ENCODE data around the gene SERINC1. TPM values are rescaled to one million over a fixed set of nuclear protein-coding genes. Genes with fewer than 3 reads are reported as not detected.

SERINC1 gene
- total RNA-seq, 3 donors from 2014 or later = 198 to 375 (median 242) TPM

- Histone ChIP-seq H3K4me1 (no peaks in the 10 kb centered on the region), H3K27me3 (no peaks in the 10 kb centered on the region), H3K27ac (no peak overlapping the region), H3K9me3 (peaks cover 0 to under 1% of the 10 kb centered on the region in 2 donors), H3K4me3 (no peak overlapping the region), H3K36me3 (peaks cover 10% of the 10 kb centered on the region)
- no peak for TF ChIP-seq CTCF (IDR thresholded peaks at IDR 0.05)
- no peak for TF ChIP-seq POLR2A (IDR thresholded peaks at IDR 0.05)
- intact Hi-C loops (cut with DNase I; ENCODE audit: low total_unique reads) = no loop called here
- DNase-seq (ENCODE audit: low spot score in 2 of 2) = no peak
These were observed 38.8 kb downstream of the SERINC1 start for GRCh38 chr6:122432816-122433215.

- H3K36me3 ChIP-seq = peaks cover 10% of the 10 kb centered on the region
- no peaks in the 10 kb centered on the region for H3K4me1 ChIP-seq
- intact Hi-C loops (cut with DNase I; ENCODE audit: low total_unique reads) = no loop called here
- H3K27ac ChIP-seq = no peak overlapping the region
- H3K27me3 ChIP-seq = no peaks in the 10 kb centered on the region
- DNase-seq (ENCODE audit: low spot score in 2 of 2) = no peak
- no peaks in the 10 kb centered on the region for H3K9me3 ChIP-seq
- no peak overlapping the region for H3K4me3 ChIP-seq
- no peak for TF ChIP-seq POLR2AphosphoS5 (IDR thresholded peaks at IDR 0.05)
- no peak for TF ChIP-seq CTCF (IDR thresholded peaks at IDR 0.05)
- TF ChIP-seq POLR2A (IDR thresholded peaks at IDR 0.05) = no peak
These were observed 39.8 kb downstream of the SERINC1 start for GRCh38 chr6:122431780-122432179.

GRCh38 chr6:122429323-122429722, 42.3 kb downstream of the SERINC1 start:
- no peaks in the 10 kb centered on the region for H3K4me1 ChIP-seq
- DNase-seq (ENCODE audit: low spot score in 2 of 2) = no peak
- H3K27me3 ChIP-seq = no peaks in the 10 kb centered on the region
- TF ChIP-seq POLR2A (IDR thresholded peaks at IDR 0.05) (no peak), CTCF (IDR thresholded peaks at IDR 0.05) (no peak), POLR2AphosphoS5 (IDR thresholded peaks at IDR 0.05) (no peak)
- intact Hi-C loops (cut with DNase I; ENCODE audit: low total_unique reads) = no loop called here
- H3K4me3 ChIP-seq = no peak overlapping the region
- peaks cover 10% of the 10 kb centered on the region for H3K36me3 ChIP-seq
- no peaks in the 10 kb centered on the region for H3K9me3 ChIP-seq
- no peak overlapping the region for H3K27ac ChIP-seq

GRCh38 chr6:122428781-122429180, 42.8 kb downstream of the SERINC1 start:
- TF ChIP-seq POLR2A (IDR thresholded peaks at IDR 0.05) = no peak
- TF ChIP-seq CTCF (IDR thresholded peaks at IDR 0.05) = no peak
- TF ChIP-seq POLR2AphosphoS5 (IDR thresholded peaks at IDR 0.05) = no peak
- no peak for DNase-seq (ENCODE audit: low spot score in 2 of 2)
- no peak overlapping the region for H3K4me3 ChIP-seq
- no peaks in the 10 kb centered on the region for H3K27me3 ChIP-seq
- H3K9me3 ChIP-seq = no peaks in the 10 kb centered on the region
- intact Hi-C loops (cut with DNase I; ENCODE audit: low total_unique reads) = no loop called here
- no peak overlapping the region for H3K27ac ChIP-seq
- H3K4me1 ChIP-seq = no peaks in the 10 kb centered on the region
- peaks cover 10% of the 10 kb centered on the region for H3K36me3 ChIP-seq

GRCh38 chr6:122426597-122426996, 45.0 kb downstream of the SERINC1 start:
- no peaks in the 10 kb centered on the region for H3K9me3 ChIP-seq
- H3K36me3 ChIP-seq = peaks cover 6% of the 10 kb centered on the region
- H3K27me3 ChIP-seq = no peaks in the 10 kb centered on the region
- no peak overlapping the region for H3K27ac ChIP-seq
- intact Hi-C loops (cut with DNase I; ENCODE audit: low total_unique reads) = no loop called here
- TF ChIP-seq POLR2A (IDR thresholded peaks at IDR 0.05) (no peak), CTCF (IDR thresholded peaks at IDR 0.05) (no peak), POLR2AphosphoS5 (IDR thresholded peaks at IDR 0.05) (no peak)
- DNase-seq (ENCODE audit: low spot score in 2 of 2) = no peak
- H3K4me1 ChIP-seq = no peaks in the 10 kb centered on the region
- H3K4me3 ChIP-seq = no peak overlapping the region

All from breast epithelium (tissue), 4 donors.